ENCODE results near the gene SEMA3G.

Gene SEMA3G

DNA sequence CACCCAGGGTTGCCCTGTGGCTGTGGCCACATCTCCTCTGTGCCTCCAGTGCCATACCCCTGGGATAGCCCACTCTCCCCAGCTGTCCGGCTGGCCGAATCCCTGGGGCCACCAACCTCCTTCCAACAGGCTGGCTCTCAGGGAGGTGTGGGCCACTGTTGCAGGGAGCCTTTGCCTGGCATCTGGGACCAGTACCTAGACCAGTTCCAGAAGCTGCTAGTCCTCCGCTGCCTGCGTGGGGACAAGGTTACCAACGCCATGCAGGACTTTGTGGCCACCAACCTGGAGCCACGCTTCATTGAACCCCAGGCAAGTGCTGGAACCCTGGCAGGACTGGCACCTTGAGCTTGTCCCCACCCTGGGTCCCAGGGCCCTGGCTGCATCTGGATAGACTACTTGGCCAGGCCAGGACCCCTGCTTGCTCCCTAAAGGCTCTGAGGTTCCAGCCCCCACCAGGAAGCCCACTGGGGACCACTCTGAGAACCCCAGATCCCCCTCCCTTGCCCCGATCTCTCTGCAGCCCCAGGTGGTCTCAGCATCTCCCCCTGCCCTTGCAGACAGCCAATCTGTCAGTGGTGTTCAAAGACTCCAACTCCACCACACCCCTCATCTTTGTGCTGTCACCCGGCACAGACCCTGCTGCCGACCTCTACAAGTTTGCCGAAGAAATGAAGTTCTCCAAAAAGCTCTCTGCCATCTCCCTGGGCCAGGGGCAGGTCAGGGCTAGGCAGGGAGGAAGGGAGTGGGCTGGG is 50.0 kb downstream of the SEMA3G start:
- DNase-seq (ENCODE audit: low spot score), result no peak

GRCh38 chr3:52393959-52394670 is 50.8 kb downstream of the SEMA3G start:
- no peak for DNase-seq (ENCODE audit: low spot score)

DNA sequence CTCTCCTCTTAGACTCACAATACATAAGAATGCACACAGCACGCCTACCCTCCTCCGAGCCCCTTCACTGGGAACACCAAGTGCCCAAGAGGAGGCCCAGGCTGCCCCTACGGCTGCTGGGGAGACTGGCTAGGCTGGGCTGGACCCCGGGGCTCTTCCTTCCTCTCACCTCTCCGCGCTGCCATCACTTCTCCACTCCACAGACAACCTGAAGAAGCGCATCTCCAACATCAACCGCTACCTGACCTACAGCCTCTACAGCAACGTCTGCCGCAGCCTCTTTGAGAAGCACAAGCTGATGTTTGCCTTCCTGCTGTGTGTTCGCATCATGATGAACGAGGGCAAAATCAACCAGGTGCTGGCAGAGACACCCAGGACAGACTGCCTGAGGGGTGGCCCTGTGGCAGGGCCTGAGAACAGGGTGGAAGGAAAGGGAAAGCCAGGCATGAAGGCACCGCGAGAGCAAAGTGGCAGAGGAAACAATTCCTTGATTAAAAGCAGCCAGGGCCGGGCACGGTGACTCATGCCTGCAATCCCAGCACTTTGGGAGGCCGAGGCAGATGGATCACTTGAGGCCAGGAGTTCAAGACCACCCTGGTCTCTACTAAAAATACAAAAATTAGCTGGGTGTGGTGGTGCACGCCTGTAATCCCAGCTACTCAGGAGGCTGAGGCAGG is 51.6 kb downstream of the SEMA3G start:
- no peak for DNase-seq (ENCODE audit: low spot score)

GRCh38 chr3:52392216-52392930 is 52.5 kb downstream of the SEMA3G start:
- DNase-seq (ENCODE audit: low spot score), result no peak

DNA sequence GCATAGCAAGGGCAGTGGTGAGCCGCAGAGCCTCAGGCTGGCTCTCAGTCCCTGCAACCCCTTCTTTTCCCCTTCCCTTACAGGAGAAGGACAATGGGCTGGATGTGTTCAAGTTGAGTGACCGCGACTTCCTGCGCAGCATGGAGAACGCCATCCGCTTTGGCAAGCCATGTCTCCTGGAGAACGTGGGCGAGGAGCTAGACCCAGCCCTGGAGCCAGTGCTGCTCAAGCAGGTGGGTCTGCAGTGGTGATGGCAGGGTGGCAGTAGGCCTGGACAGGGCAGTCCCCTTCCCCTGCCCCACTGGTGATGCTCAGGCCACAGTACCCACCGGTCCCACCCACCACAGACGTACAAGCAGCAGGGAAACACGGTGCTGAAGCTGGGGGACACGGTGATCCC is 53.8 kb downstream of the SEMA3G start:
- no peak for DNase-seq (ENCODE audit: low spot score)

DNA sequence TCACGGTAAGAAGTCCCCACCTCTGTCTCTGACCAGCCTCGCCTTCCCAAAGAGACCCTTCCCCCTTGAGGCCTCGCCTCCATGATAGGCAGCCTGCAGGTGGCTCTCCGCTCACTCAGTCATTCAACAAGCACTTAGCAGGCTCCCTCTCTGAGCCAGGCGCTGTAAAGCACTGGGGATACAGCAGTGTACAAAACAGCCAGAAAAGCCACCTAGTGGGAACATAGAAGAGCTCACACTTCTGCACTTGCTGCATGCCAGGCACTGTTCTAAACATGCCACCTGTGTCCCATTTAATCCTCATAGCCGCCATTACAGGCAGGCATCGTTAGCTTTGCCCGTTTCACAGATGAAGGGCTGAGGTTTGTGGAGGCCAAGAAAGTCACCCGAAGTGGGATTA is 56.0 kb downstream of the SEMA3G start:
- no peak for DNase-seq (ENCODE audit: low spot score)

DNA sequence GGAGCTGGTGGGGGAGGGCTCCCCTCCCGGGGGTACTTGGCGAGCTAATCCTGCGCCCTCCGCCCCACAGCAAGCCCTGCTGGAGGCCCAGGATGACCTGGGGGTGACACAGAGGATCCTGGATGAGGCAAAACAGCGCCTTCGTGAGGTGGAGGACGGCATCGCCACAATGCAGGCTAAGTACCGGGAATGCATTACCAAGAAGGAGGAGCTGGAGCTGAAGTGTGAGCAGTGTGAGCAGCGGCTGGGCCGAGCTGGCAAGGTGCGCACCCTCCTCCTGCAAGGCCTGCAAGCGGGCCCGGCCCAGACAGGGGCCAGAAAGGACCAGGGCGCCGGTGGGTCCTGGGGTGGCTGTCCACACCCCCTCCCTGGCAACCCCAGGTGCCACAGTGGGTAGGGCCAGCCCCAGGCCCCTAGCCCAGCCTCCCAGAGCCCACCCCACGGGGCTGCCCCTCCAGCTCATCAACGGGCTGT is 56.5 kb downstream of the SEMA3G start:
- DNase-seq (ENCODE audit: low spot score), result no peak

- DNase-seq (ENCODE audit: low spot score), result no peak
Observed at GRCh38 chr3:52387481-52387880, 57.4 kb downstream of the SEMA3G start.

GRCh38 chr3:52385157-52385556 is 59.7 kb downstream of the SEMA3G start:
- DNase-seq (ENCODE audit: low spot score), result no peak

DNA sequence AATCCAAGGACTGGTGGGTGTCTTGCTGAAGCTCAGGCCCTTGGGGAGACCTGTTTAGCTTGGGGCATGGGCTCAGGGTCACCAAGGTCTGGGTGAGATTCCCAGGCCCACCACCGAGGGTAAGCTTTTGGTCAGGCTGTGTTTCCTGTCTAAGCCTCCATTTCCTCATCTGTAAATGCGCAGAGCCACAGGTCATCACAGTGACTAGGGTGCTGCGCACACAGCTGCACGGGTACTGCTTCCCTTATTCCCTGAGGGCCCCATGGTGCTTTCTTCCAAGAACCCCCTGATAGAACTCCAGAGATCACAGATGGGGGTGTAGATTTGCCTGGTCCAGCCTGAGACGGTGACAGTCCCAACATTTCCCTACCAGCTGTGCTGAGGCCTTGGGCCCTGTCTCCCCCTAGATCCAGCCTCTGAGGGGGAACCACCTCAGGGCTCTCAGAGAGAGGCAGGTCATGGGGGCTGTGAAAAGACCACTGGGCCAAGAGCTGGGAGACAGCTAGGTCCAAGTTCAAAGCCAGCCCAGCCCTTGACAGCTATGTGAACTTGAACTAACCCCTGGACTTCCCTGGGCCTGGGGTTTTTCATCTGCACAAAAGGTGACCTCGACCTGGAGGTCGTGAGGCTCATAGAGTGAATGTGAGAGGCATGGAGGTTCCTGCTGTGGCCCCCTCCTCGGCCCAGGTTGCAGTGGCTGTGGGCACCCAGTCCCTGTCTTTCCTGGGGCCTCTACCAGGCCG is 60.7 kb downstream of the SEMA3G start:
- no peak for DNase-seq (ENCODE audit: low spot score)

DNA sequence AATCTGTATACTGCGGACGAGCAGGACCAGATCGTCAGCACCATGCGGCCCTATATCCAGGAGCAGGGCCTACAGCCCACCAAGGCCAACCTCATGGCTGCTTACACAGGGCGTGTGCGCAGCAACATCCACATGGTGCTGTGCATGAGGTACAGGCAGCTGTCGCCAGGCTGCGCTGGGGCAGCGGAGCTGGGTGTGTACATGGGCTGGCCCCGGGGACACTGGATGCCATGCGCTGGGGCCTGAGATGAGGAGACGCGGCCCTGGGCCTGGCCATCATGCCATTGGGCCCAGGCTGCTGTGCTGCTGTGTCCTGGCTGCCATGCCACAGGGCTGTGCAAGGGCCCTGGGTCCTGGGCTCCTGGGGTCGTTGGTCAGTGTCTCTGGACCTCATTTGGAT is 61.5 kb downstream of the SEMA3G start:
- no peak for DNase-seq (ENCODE audit: low spot score)

Measured in Ammon's horn (tissue), 1 donor.